Heart right ventricle (tissue), 16 donors: ENCODE measurements around the gene GPR22. TPM values are rescaled to one million over a fixed set of nuclear protein-coding genes. Genes with fewer than 3 reads are reported as not detected.
A peak's percentile ranks its signal among the peaks of the same experiment; 100 is the strongest.

Source experiments
- ATAC-seq, 8 donors: fragments of 200-7000 bp; cut with Tn5 transposase; one replicate each; pipeline ENCODE4 v1.9.1; 2020; ENCODE audit warnings: mild to moderate bottlenecking in 8 of 8, moderate library complexity in 8 of 8, moderate number of reproducible peaks in 1 of 8
- DNase-seq, 2 donors: peaks; one replicate each; pipeline ENCODE4 v3.0.0-alpha.2; 2020
- H3K27ac ChIP-seq, 10 donors: fragments of 200-600 bp; sonication (generic) in 2 of 10; one replicate each; pipeline versions ENCODE4 v1.5.0 to v1.8.0; 2020 to 2022; ENCODE audit warnings: mild to moderate bottlenecking in 3 of 10
- H3K27me3 ChIP-seq, 7 donors: fragments of 200-600 bp; one replicate each; pipeline ENCODE4 v1.8.0; 2021 to 2022; ENCODE audit warnings: mild to moderate bottlenecking in 2 of 7
- H3K36me3 ChIP-seq, 9 donors: fragments of 200-600 bp; sonication (generic) in 1 of 9; one replicate each; pipeline versions ENCODE4 v1.5.0 to v1.8.0; 2020 to 2022; ENCODE audit warnings: mild to moderate bottlenecking in 2 of 9
- H3K4me1 ChIP-seq, 9 donors: fragments of 200-600 bp; sonication (generic) in 1 of 9; one replicate each; pipeline versions ENCODE4 v1.5.0 to v1.8.0; 2020 to 2022; ENCODE audit warnings: mild to moderate bottlenecking in 4 of 9
- H3K4me3 ChIP-seq, 10 donors: fragments of 200-600 bp; sonication (generic) in 2 of 10; one replicate each; pipeline versions ENCODE4 v1.5.0 to v1.8.0; 2020 to 2022; ENCODE audit warnings: mild to moderate bottlenecking in 7 of 10, moderate library complexity in 2 of 10
- H3K9me3 ChIP-seq, 11 donors: fragments of 200-600 bp in 10 of 11; sonication (generic) in 2 of 11; one replicate each; pipeline versions ENCODE4 v1.5.0 to v1.8.0; 2013 to 2022; ENCODE audit warnings: mild to moderate bottlenecking in 2 of 11, control low read depth in 1 of 11, moderate library complexity in 1 of 11
- CTCF ChIP-seq, 9 donors: fragments of 200-600 bp; sonication (generic) in 2 of 9; IDR thresholded peaks; one replicate each; pipeline versions ENCODE4 v1.5.0 to v1.8.0; 2021 to 2022; ENCODE audit warnings: antibody characterized with exemption in 9 of 9, mild to moderate bottlenecking in 5 of 9, moderate library complexity in 1 of 9
- WGBS, 2 donors: extraction: QIAGEN DNeasy Blood & Tissue Kit; methylation state at CpG; one replicate each; pipeline ENCODE4 v1.1.7; 2013; ENCODE audit warnings: inconsistent platforms in 1 of 2; 5-methylcytosine and 5-hydroxymethylcytosine counted together
- intact Hi-C, 10 donors: fragments of 100-400 bp; cut with DNase I; formaldehyde crosslinking; loops; one replicate each; pipeline versions ENCODE4 v1.11.1 to v1.14.2; 2022
- polyA plus RNA-seq, 2 donors: library from polyadenylated mRNA; stranded (reverse); fragments of 200-250 nt; gene quantifications; one replicate each; pipeline ENCODE4 v1.2.3, GENCODE V29; 2013
- total RNA-seq, 10 donors: library from RNA; stranded (reverse); fragmentation: NEBNext Ultra II Directional in 3 of 10; extraction: Animal tissue kit (Norgen Biotek cat#: 25700) in 3 of 10; gene quantifications; one replicate each; pipeline versions ENCODE4 v1.2.1 to v1.2.4, GENCODE V29; 2021 to 2023
- donor health status: Arrhythmogenic right ventricular cardiomyopathy.
- donor health status: ischemic (EF 13 %, LVEDD 7.1; RV severe dilation, severe dysfunction).
- donor health status: healthy with polysubstance abuse.
- donor health status: DM: no; HTN: yes; CAD: no.
- donor health status: DM: no; HTN: no; CAD: no.
- donor health status: ischemic (EF 25% LVEDD 6.9; RV normal size, moderate dysfunction).
- donor health status: ischemic (EF 25% LVEDD 5.7; RV mildly dilated, moderate dysfunction).
- donor health status: healthy.
- donor health status: DM: yes; HTN: yes; CAD: no.
- donor health status: Ischemic cardiomyopathy.
- donor health status: ischemic (EF 35%, LVEDD 5.7; RV mildly dilated, moderate dysfunction).
- donor health status: nonischemic (EF 11% LVEDD 7.7; RV severe dilation, severe dysfunction).
- donor health status: DM: yes; HTN: yes; CAD: no.
- donor health status: PGD.
- donor health status: ischemic (EF 29% LVEDD 5.4; RV normal size, mild dysfunction).
- donor health status: nonischemic (EF 23%, LVEDD 6.1; RV moderate dilation, normal function).

Gene GPR22
- total and polyA plus RNA-seq, 12 donors: 6.1 to 61.9 (median 34.8) TPM

- Histone ChIP-seq H3K4me3 (no peak overlapping the region), H3K27me3 (no peaks in the 10 kb centered on the region), H3K4me1 (peaks cover 0 to 16% (median 3%) of the 10 kb centered on the region in 9 donors), H3K9me3 (peaks cover 0 to 6% (median 0%) of the 10 kb centered on the region in 11 donors), H3K27ac (peak overlapping the region in 3 of 10 donors; percentile 8 to 35 (median 10)), H3K36me3 (no peaks in the 10 kb centered on the region)
- ATAC-seq (peak in 1 of 8 donors; percentile 35), DNase-seq (no peak)
- intact Hi-C loops: loop anchor here in 1 of 10 donors (2.0 kb wide), 1 partner anchor 26 kb away; no protein-coding TSS in a partner anchor
- TF ChIP-seq CTCF (IDR thresholded peaks at IDR 0.05): no peak
- 57 to 87% methylated on average over 6 of the region's 6 CpGs for WGBS, 2 donors
Measured at GRCh38 chr7:107494884-107495283, 25.0 kb downstream of the GPR22 start.

- Histone ChIP-seq H3K9me3 (peaks cover 0 to 6% (median 0%) of the 10 kb centered on the region in 11 donors), H3K27ac (peak overlapping the region in 1 of 10 donors; percentile 35), H3K4me3 (no peak overlapping the region), H3K4me1 (peaks cover 0 to 16% (median 3%) of the 10 kb centered on the region in 9 donors), H3K27me3 (no peaks in the 10 kb centered on the region), H3K36me3 (no peaks in the 10 kb centered on the region)
- intact Hi-C loops: loop anchor here in 1 of 10 donors (2.0 kb wide), 1 partner anchor 27 kb away; no protein-coding TSS in a partner anchor
- ATAC-seq (no peak), DNase-seq (no peak)
- TF ChIP-seq CTCF (IDR thresholded peaks at IDR 0.05): no peak
Measured at GRCh38 chr7:107495516-107495915, 25.7 kb downstream of the GPR22 start.

- H3K36me3 ChIP-seq: peaks cover 0 to 3% (median 0%) of the 10 kb centered on the region in 9 donors
- 83 to 86% methylated on average over 4 of the region's 4 CpGs for WGBS, 2 donors
- H3K27me3 ChIP-seq: no peaks in the 10 kb centered on the region
- intact Hi-C loops: no loop called here
- H3K4me1 ChIP-seq: peaks cover 0 to 11% (median 0%) of the 10 kb centered on the region in 9 donors
- H3K27ac ChIP-seq: no peak overlapping the region
- peaks cover 0 to 6% (median 0%) of the 10 kb centered on the region in 11 donors for H3K9me3 ChIP-seq
- no peak for TF ChIP-seq CTCF (IDR thresholded peaks at IDR 0.05)
- H3K4me3 ChIP-seq: no peak overlapping the region
- no peak for ATAC-seq
- no peak for DNase-seq
Measured at GRCh38 chr7:107499731-107500130, 29.9 kb downstream of the GPR22 start.

- TF ChIP-seq CTCF (IDR thresholded peaks at IDR 0.05): peak in 8 of 9 donors; percentile 12 to 51 (median 35)
- Histone ChIP-seq H3K27ac (no peak overlapping the region), H3K27me3 (no peaks in the 10 kb centered on the region), H3K4me3 (no peak overlapping the region), H3K36me3 (peaks cover 0 to 11% (median 0%) of the 10 kb centered on the region in 9 donors), H3K4me1 (peaks cover under 1 to 14% (median 6%) of the 10 kb centered on the region in 9 donors), H3K9me3 (peaks cover 0 to 6% (median 0%) of the 10 kb centered on the region in 11 donors)
- WGBS, 2 donors: 68 to 93% methylated on average over 1 of the region's 1 CpG
- intact Hi-C loops: no loop called here
- DNase-seq (no peak), ATAC-seq (peak in 1 of 8 donors; percentile 43)
Measured at GRCh38 chr7:107501593-107501992, 31.7 kb downstream of the GPR22 start.
